Kidney (tissue), 22 donors: Measurements from ENCODE around the gene ADTRP. TPM values are rescaled to one million over a fixed set of nuclear protein-coding genes. Genes with fewer than 3 reads are reported as not detected.

ENCODE experiments used
- DNase-seq, 5 donors: peaks; one replicate each; pipeline ENCODE4 v3.0.0-alpha.2; 2013 to 2020
- FAIRE-seq: peaks from 2 replicates; lab custom pipeline; 2012; peaks lifted over from hg19 to GRCh38; lab: Jason Lieb, UNC
- H3K27ac ChIP-seq, 2 donors: one replicate each; pipeline ENCODE4 v1.7.0; 2013; ENCODE audit warnings: low read depth in 2 of 2, low read length in 2 of 2, inconsistent platforms in 1 of 2
- H3K27me3 ChIP-seq: one replicate; pipeline ENCODE4 v1.7.1; 2013; ENCODE audit warnings: low read length, inconsistent platforms; ENCODE audit not compliant: control insufficient read depth, insufficient read depth
- H3K36me3 ChIP-seq, 3 donors: one replicate each; pipeline versions ENCODE4 v1.7.0 to v1.7.1; 2013; ENCODE audit warnings: low read length in 3 of 3, control low read depth in 1 of 3, inconsistent platforms in 1 of 3; ENCODE audit not compliant: insufficient read depth in 3 of 3, control insufficient read depth in 2 of 3
- H3K4me1 ChIP-seq, 3 donors: one replicate each; pipeline versions ENCODE4 v1.7.0 to v1.7.1; 2013; ENCODE audit warnings: low read length in 3 of 3, inconsistent platforms in 1 of 3, low read depth in 1 of 3; ENCODE audit not compliant: control insufficient read depth in 2 of 3, insufficient read depth in 2 of 3
- H3K4me3 ChIP-seq, 3 donors: one replicate each; pipeline versions ENCODE4 v1.7.0 to v1.8.1; 2013; ENCODE audit warnings: low read length in 3 of 3, control low read depth in 1 of 3, inconsistent platforms in 1 of 3
- H3K9ac ChIP-seq, 3 donors: one replicate each; pipeline versions ENCODE4 v1.7.0 to v1.7.1; 2013; ENCODE audit warnings: low read length in 3 of 3, control low read depth in 1 of 3, inconsistent platforms in 1 of 3
- H3K9me3 ChIP-seq, 3 donors: one replicate each; pipeline versions ENCODE4 v1.7.0 to v1.7.1; 2013; ENCODE audit warnings: low read length in 3 of 3, control low read depth in 1 of 3, inconsistent platforms in 1 of 3; ENCODE audit not compliant: control insufficient read depth in 2 of 3, insufficient read depth in 1 of 3
- intact Hi-C: fragments of 100-400 bp; cut with DNase I; formaldehyde crosslinking; loops from one replicate; pipeline ENCODE4 v1.11.1; 2022
- long read RNA-seq, 10 donors: library from polyadenylated mRNA in 1 of 10; unstranded in 1 of 10; transcript quantifications; one replicate each; pipeline ENCODE4 v2.0.0 and lab custom pipeline, GENCODE V29; 2021 to 2026
- polyA plus RNA-seq: library from polyadenylated mRNA; stranded (reverse); fragments of 350-450 nt; fragmentation: Illumina TruSeq; extraction: RNeasy Lipid Tissue Mini Kit (QIAGEN cat#74804); gene quantifications from one replicate; pipeline ENCODE4 v1.2.3, GENCODE V29; 2014; ENCODE audit warnings: low read depth, low replicate concordance; ENCODE audit not compliant: insufficient read depth
- total RNA-seq: library from RNA; stranded (reverse); fragmentation: NEBNext Ultra II Directional; extraction: Animal tissue kit (Norgen Biotek cat#: 25700); gene quantifications from one replicate; pipeline ENCODE4 v1.2.1, GENCODE V29; 2021
- TF ChIP-seq, protein P1 (sequence below): IDR thresholded peaks from 3 replicates; pipeline ENCODE4 v1.5.1; 2012; ENCODE audit warnings: mild to moderate bottlenecking, moderate library complexity, borderline replicate concordance; ENCODE audit not compliant: insufficient read depth; ENCODE audit errors: extremely low read depth
- donor health status: control.
- donor health status: control.
- donor health status: control.
- donor health status: control.
- donor health status: control.
- donor health status: DM: yes; HTN: yes; CAD: no.
- donor health status: Normal renal cell carcinoma (clear cell type).

Gene ADTRP
- total RNA-seq = 2.7 TPM
- polyA plus RNA-seq = 5.9 TPM
- long read RNA-seq, donor 1 = 0 reads
- long read RNA-seq, donor 2, partial matches to known transcripts = 0 of 1 reads
- long read RNA-seq, donor 2, other reads (novel, unspliced or antisense) = 0 of 1 reads
- long read RNA-seq, donor 3 = 0 reads
- long read RNA-seq, donor 4 = 0 reads
- long read RNA-seq, donor 5 = 0 reads
- long read RNA-seq, donor 6 = 0 reads
- long read RNA-seq, donor 7, partial matches to known transcripts = 1 of 1 reads
- long read RNA-seq, donor 7, other reads (novel, unspliced or antisense) = 0 of 1 reads
- long read RNA-seq, donor 8 = 0 reads
- long read RNA-seq, donor 9 = 0 reads
- long read RNA-seq, donor 10 = 0 reads

- Histone ChIP-seq H3K36me3 (no peaks in the 10 kb centered on the region), H3K9ac (no peak within 1 kb of the TSS), H3K4me1 (peaks cover 0 to 7% (median 0%) of the 10 kb centered on the region in 3 donors), H3K27ac (no peak within 1 kb of the TSS), H3K27me3 (no peaks in the 10 kb centered on the region), H3K4me3 (no peak within 1 kb of the TSS), H3K9me3 (no peaks in the 10 kb centered on the region)
- FAIRE-seq (no peak), DNase-seq (no peak)
- intact Hi-C loops = no loop called here
- TF ChIP-seq, protein P1, sequence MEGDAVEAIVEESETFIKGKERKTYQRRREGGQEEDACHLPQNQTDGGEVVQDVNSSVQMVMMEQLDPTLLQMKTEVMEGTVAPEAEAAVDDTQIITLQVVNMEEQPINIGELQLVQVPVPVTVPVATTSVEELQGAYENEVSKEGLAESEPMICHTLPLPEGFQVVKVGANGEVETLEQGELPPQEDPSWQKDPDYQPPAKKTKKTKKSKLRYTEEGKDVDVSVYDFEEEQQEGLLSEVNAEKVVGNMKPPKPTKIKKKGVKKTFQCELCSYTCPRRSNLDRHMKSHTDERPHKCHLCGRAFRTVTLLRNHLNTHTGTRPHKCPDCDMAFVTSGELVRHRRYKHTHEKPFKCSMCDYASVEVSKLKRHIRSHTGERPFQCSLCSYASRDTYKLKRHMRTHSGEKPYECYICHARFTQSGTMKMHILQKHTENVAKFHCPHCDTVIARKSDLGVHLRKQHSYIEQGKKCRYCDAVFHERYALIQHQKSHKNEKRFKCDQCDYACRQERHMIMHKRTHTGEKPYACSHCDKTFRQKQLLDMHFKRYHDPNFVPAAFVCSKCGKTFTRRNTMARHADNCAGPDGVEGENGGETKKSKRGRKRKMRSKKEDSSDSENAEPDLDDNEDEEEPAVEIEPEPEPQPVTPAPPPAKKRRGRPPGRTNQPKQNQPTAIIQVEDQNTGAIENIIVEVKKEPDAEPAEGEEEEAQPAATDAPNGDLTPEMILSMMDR = no peak
These were observed at the start of gene ADTRP for GRCh38 chr6:11778648-11779328. Gene ADTRP (minus strand): TSS chr6:11778803. CDS start chr6:11778759, 44 bp downstream.

- no peak overlapping the region for H3K9ac ChIP-seq
- intact Hi-C loops = no loop called here
- H3K27me3 ChIP-seq = no peaks in the 10 kb centered on the region
- no peak overlapping the region for H3K27ac ChIP-seq
- FAIRE-seq (no peak), DNase-seq (no peak)
- TF ChIP-seq, protein P1 = no peak
- no peaks in the 10 kb centered on the region for H3K36me3 ChIP-seq
- H3K9me3 ChIP-seq = no peaks in the 10 kb centered on the region
- peaks cover 0 to 5% (median 0%) of the 10 kb centered on the region in 3 donors for H3K4me1 ChIP-seq
- H3K4me3 ChIP-seq = no peak overlapping the region
These were observed 48.2 kb upstream of the ADTRP start for GRCh38 chr6:11826779-11827178.

GRCh38 chr6:11824986-11825385 lies 46.4 kb upstream of the ADTRP start:
- intact Hi-C loops = no loop called here
- FAIRE-seq = no peak

More at GRCh38 chr6:11824986-11825385, 46.4 kb upstream of the ADTRP start:
- H3K27me3 ChIP-seq = no peaks in the 10 kb centered on the region
- no peak overlapping the region for H3K4me3 ChIP-seq
- TF ChIP-seq, protein P1 = no peak
- no peak overlapping the region for H3K9ac ChIP-seq
- no peak overlapping the region for H3K27ac ChIP-seq
- peaks cover 0 to 5% (median 0%) of the 10 kb centered on the region in 3 donors for H3K4me1 ChIP-seq
- DNase-seq = no peak
- no peaks in the 10 kb centered on the region for H3K9me3 ChIP-seq
- H3K36me3 ChIP-seq = no peaks in the 10 kb centered on the region
